Fibroblast of lung (primary cell): Measurements from ENCODE around the gene IFIT2. TPM values are rescaled to one million over a fixed set of nuclear protein-coding genes. Genes with fewer than 3 reads are reported as not detected.

Source experiments
- DNase-seq, 2 donors: peaks; one replicate each; pipeline versions ENCODE4 v3.0.0 to v3.0.0-alpha.2; 2010; ENCODE audit warnings: low read depth in 2 of 2
- H2AFZ ChIP-seq: 2 replicates; pipeline ENCODE4 v1.5.1; 2012; ENCODE audit warnings: low read length, control low read depth, inconsistent platforms
- H3K27ac ChIP-seq: 2 replicates; pipeline ENCODE4 v1.5.1; 2011; ENCODE audit warnings: low read length, control low read depth; ENCODE audit not compliant: insufficient read depth
- H3K27me3 ChIP-seq: 2 replicates; pipeline ENCODE4 v1.5.1; 2011; ENCODE audit warnings: mild to moderate bottlenecking, low read length; ENCODE audit not compliant: control insufficient read depth, insufficient read depth
- H3K36me3 ChIP-seq: 2 replicates; pipeline ENCODE4 v1.5.1; 2011; ENCODE audit warnings: low read length; ENCODE audit not compliant: control insufficient read depth, insufficient read depth
- H3K4me1 ChIP-seq: 2 replicates; pipeline ENCODE4 v1.5.1; 2011; ENCODE audit warnings: low read length; ENCODE audit not compliant: control insufficient read depth, insufficient read depth; ENCODE audit errors: extremely low read depth
- H3K4me2 ChIP-seq: 2 replicates; pipeline ENCODE4 v1.5.1; 2011; ENCODE audit warnings: low read length, control low read depth; ENCODE audit not compliant: insufficient read depth; ENCODE audit errors: extremely low read depth
- H3K4me3 ChIP-seq, 4 experiments: fragments of 200-600 bp in 1 of 4; sonication (generic) in 1 of 4; replicated peaks in 1 of 4; 2 replicates each; pipeline ENCODE4 v1.5.1; 2011 to 2016; ENCODE audit warnings: low read length in 4 of 4, low read depth in 3 of 4, mild to moderate bottlenecking in 3 of 4, control low read depth in 2 of 4, inconsistent platforms in 1 of 4, mixed read lengths in 1 of 4; ENCODE audit not compliant: insufficient read depth in 1 of 4; ENCODE audit errors: control extremely low read depth in 1 of 4
- H3K79me2 ChIP-seq: 2 replicates; pipeline ENCODE4 v1.5.1; 2012; ENCODE audit warnings: mild to moderate bottlenecking, low read length, inconsistent platforms; ENCODE audit not compliant: control insufficient read depth, insufficient read depth
- H3K9ac ChIP-seq: 2 replicates; pipeline ENCODE4 v1.5.1; 2011; ENCODE audit warnings: mild to moderate bottlenecking, low read length, control low read depth; ENCODE audit not compliant: insufficient read depth
- H3K9me3 ChIP-seq: 2 replicates; pipeline ENCODE4 v1.5.1; 2012; ENCODE audit warnings: low read depth, low read length; ENCODE audit not compliant: control insufficient read depth, insufficient read depth
- H4K20me1 ChIP-seq: 2 replicates; pipeline ENCODE4 v1.5.1; 2011; ENCODE audit warnings: low read length; ENCODE audit not compliant: control insufficient read depth, insufficient read depth; ENCODE audit errors: extremely low read depth
- EZH2 ChIP-seq: IDR thresholded peaks from 2 replicates; pipeline ENCODE4 v1.5.1; 2012; ENCODE audit warnings: low read length, control low read depth, mild to moderate bottlenecking; ENCODE audit errors: missing control alignments
- polyA plus RNA-seq, 2 donors: library from polyadenylated mRNA; depleted of rRNA in 1 of 2; stranded (reverse) in 1 of 2; unstranded in 1 of 2; fragments of >200 nt; gene quantifications; 2 replicates each; pipeline ENCODE4 v1.2.1, GENCODE V29; 2011 to 2012; ENCODE audit warnings: missing spikeins in 1 of 2
- total RNA-seq: library from RNA; depleted of rRNA; stranded (reverse); fragments of >200 nt; gene quantifications from 2 replicates; pipeline ENCODE4 v1.2.1, GENCODE V29; 2014
- TF ChIP-seq, protein P1 (sequence below), 2 donors: IDR thresholded peaks in 1 of 2; conservative IDR thresholded peaks in 1 of 2; 1 replicate in 1 of 2; 2 replicates in 1 of 2; pipeline ENCODE4 v1.5.1; 2011 to 2012; ENCODE audit warnings: low read length in 2 of 2, control low read depth in 1 of 2, inconsistent platforms in 1 of 2, low read depth in 1 of 2, mild to moderate bottlenecking in 1 of 2

The IFIT2 gene
- total and polyA plus RNA-seq, 2 donors (not counting 1 experiment from before 2014, with no cell fraction given): 12.1 to 21.6 TPM

DNA sequence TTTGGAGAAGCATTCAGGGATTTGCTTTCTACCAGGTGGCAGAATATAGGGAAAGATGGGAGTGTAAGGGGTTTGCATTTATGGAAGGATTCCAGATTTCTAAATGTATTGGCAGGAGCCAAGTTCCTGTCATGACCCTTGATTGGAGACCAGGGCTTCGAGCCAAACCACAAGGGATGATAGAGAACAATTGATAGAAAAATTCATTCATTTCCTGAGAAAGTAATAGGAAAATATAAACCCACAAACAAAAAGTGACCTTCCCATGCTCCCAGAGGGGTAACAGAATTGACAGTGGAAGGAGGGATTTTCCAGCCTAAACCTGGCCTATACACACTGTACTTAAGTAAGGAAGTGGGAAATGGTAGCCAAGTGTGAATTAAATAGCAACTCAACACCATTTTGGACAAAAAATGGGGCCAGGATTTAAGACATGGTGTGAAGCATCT is 22.4 kb upstream of the IFIT2 start:
- DNase-seq: peak; percentile 65 to 72
- Histone ChIP-seq H3K79me2 (no peaks in the 10 kb centered on the region), H3K4me1 (peaks cover 28% of the 10 kb centered on the region), H3K4me2 (no peak overlapping the region), H3K4me3 (no peak overlapping the region), H4K20me1 (no peaks in the 10 kb centered on the region), H3K36me3 (no peaks in the 10 kb centered on the region), H3K9me3 (no peaks in the 10 kb centered on the region), H3K9ac (no peak overlapping the region), H2AFZ (no peak overlapping the region), H3K27ac (peak overlapping the region; percentile 46), H3K27me3 (no peaks in the 10 kb centered on the region)
- no peak for TF ChIP-seq EZH2

DNA sequence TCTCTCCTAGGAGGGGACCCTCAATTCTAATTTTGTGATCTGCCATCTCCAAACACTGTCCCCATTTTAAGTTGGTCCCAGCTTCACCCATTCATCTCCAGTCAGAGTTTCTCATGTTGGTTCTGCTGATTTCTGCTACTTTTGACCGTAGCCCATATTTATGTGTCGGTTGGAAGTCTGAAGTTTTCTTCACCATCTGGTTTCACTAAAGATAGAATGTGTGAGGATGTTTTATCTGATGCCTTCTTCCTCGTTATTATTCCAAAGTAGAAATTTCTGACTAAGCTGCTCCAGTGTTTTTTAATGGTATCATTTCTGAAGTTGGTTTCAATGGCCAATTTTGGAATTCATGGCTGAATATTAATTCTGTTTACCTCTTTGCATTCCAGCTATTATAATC is 21.3 kb upstream of the IFIT2 start:
- no peaks in the 10 kb centered on the region for H3K36me3 ChIP-seq
- peaks cover 27% of the 10 kb centered on the region for H3K4me1 ChIP-seq
- H3K79me2 ChIP-seq: no peaks in the 10 kb centered on the region
- H2AFZ ChIP-seq: no peak overlapping the region
- no peak overlapping the region for H3K9ac ChIP-seq
- H4K20me1 ChIP-seq: no peaks in the 10 kb centered on the region
- DNase-seq: no peak
- H3K4me2 ChIP-seq: no peak overlapping the region
- no peak for TF ChIP-seq EZH2
- TF ChIP-seq, protein P1, sequence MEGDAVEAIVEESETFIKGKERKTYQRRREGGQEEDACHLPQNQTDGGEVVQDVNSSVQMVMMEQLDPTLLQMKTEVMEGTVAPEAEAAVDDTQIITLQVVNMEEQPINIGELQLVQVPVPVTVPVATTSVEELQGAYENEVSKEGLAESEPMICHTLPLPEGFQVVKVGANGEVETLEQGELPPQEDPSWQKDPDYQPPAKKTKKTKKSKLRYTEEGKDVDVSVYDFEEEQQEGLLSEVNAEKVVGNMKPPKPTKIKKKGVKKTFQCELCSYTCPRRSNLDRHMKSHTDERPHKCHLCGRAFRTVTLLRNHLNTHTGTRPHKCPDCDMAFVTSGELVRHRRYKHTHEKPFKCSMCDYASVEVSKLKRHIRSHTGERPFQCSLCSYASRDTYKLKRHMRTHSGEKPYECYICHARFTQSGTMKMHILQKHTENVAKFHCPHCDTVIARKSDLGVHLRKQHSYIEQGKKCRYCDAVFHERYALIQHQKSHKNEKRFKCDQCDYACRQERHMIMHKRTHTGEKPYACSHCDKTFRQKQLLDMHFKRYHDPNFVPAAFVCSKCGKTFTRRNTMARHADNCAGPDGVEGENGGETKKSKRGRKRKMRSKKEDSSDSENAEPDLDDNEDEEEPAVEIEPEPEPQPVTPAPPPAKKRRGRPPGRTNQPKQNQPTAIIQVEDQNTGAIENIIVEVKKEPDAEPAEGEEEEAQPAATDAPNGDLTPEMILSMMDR (conservative IDR thresholded peaks at IDR 0.05 in 1 of 2, IDR thresholded peaks at IDR 0.05 in 1 of 2; ENCODE audit: low read depth in 1 of 2, low read length in 2 of 2): no peak
- no peak overlapping the region for H3K4me3 ChIP-seq
- no peak overlapping the region for H3K27ac ChIP-seq
- H3K27me3 ChIP-seq: no peaks in the 10 kb centered on the region
- H3K9me3 ChIP-seq: no peaks in the 10 kb centered on the region

GRCh38 chr10:89281606-89282395 is 20.0 kb upstream of the IFIT2 start:
- peaks cover 27% of the 10 kb centered on the region for H3K4me1 ChIP-seq
- H3K36me3 ChIP-seq: no peaks in the 10 kb centered on the region
- H3K79me2 ChIP-seq: no peaks in the 10 kb centered on the region
- no peaks in the 10 kb centered on the region for H3K27me3 ChIP-seq
- peak in 1 of 2 donors; percentile 37 for DNase-seq
- no peak overlapping the region for H2AFZ ChIP-seq
- H3K4me3 ChIP-seq: no peak overlapping the region
- no peak overlapping the region for H3K4me2 ChIP-seq
- H3K27ac ChIP-seq: peak overlapping the region; percentile 2
- no peak overlapping the region for H3K9ac ChIP-seq
- no peaks in the 10 kb centered on the region for H3K9me3 ChIP-seq
- TF ChIP-seq, protein P1 (conservative IDR thresholded peaks at IDR 0.05 in 1 of 2, IDR thresholded peaks at IDR 0.05 in 1 of 2; ENCODE audit: low read depth in 1 of 2, low read length in 2 of 2): no peak
- no peak for TF ChIP-seq EZH2
- no peaks in the 10 kb centered on the region for H4K20me1 ChIP-seq
